LNCaP clone FGC (cell line): ENCODE measurements around the gene FBXO10.

Experiments used
- DNase-seq: peaks from one replicate; pipeline ENCODE4 v3.0.0-alpha.2; 2011; ENCODE audit warnings: low read depth
- H3K4me3 ChIP-seq: 2 replicates; pipeline ENCODE4 v1.5.1; 2011; ENCODE audit warnings: mild to moderate bottlenecking, low read depth, low read length, control low read depth
- TF ChIP-seq, protein P1 (sequence below): IDR thresholded peaks from 2 replicates; pipeline ENCODE4 v1.5.1; 2012; ENCODE audit warnings: mild to moderate bottlenecking; ENCODE audit not compliant: control insufficient read depth, insufficient read depth; ENCODE audit errors: extremely low read depth

Gene FBXO10

DNA sequence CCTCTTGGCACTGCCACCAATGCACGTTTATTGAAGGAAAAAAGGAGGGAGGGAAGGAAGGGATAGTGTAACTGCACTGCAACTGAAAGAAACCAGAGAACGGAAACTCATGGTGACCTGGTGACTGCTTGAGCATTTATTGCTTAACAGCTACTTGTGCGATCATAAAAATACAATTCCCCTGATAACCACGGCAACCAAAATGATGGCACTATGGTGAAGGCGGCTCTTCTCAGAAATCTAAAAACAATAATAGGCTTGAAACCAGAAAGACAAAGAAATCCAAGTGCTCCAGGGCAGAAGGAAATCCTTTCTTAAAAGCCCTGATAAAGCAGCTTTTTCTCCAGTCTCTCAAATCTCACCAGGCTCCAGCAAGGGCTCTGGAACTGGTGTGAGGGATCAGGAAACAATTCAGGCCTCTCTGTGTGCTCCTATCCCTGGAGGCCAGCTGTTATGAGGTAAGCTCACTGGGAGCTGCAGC lies 1.9 kb downstream of the FBXO10 start:
- DNase-seq = no peak
- no peak overlapping the region for H3K4me3 ChIP-seq
- TF ChIP-seq, protein P1, sequence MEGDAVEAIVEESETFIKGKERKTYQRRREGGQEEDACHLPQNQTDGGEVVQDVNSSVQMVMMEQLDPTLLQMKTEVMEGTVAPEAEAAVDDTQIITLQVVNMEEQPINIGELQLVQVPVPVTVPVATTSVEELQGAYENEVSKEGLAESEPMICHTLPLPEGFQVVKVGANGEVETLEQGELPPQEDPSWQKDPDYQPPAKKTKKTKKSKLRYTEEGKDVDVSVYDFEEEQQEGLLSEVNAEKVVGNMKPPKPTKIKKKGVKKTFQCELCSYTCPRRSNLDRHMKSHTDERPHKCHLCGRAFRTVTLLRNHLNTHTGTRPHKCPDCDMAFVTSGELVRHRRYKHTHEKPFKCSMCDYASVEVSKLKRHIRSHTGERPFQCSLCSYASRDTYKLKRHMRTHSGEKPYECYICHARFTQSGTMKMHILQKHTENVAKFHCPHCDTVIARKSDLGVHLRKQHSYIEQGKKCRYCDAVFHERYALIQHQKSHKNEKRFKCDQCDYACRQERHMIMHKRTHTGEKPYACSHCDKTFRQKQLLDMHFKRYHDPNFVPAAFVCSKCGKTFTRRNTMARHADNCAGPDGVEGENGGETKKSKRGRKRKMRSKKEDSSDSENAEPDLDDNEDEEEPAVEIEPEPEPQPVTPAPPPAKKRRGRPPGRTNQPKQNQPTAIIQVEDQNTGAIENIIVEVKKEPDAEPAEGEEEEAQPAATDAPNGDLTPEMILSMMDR = no peak

DNA sequence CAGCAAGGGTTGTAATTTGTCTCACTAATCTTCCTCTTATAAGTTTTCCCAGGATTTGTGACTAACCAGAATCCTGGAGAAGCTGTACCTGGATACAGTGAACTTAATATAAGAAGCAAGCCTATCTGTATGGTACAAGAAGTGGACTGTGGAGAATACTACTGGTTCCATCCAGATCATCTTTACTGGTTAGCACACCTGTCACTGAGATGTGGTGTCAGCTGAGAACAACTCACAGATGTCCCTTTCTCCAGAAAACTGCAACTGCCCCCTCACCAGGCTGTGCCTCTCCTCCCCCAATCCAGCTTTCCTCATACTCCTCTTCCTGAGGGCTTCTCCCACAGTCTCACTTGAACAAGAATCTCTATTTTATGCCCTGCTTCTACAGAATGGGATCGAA lies 4.9 kb downstream of the FBXO10 start:
- no peak for DNase-seq
- TF ChIP-seq, protein P1 = no peak
- no peak overlapping the region for H3K4me3 ChIP-seq

DNA sequence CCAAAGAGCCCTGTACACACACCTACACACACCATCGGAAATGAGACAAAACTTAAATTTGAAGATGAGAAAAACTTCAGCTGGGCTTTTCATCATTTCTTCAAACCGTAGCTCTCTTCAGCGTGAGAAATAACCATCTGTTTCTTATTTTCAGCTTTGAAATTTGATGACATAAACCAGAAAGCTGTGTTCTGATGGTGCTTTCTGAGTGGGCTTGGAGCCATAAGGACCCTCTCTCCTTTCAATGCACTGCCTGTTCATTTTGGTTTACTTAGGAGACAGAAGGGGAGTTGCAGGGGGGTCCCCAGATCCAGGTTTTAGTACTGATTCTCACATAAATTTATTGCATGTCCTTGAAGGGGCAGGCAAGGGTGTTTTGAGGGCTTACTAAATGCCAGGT lies 9.5 kb downstream of the FBXO10 start:
- H3K4me3 ChIP-seq = no peak overlapping the region
- TF ChIP-seq, protein P1 = no peak
- no peak for DNase-seq

DNA sequence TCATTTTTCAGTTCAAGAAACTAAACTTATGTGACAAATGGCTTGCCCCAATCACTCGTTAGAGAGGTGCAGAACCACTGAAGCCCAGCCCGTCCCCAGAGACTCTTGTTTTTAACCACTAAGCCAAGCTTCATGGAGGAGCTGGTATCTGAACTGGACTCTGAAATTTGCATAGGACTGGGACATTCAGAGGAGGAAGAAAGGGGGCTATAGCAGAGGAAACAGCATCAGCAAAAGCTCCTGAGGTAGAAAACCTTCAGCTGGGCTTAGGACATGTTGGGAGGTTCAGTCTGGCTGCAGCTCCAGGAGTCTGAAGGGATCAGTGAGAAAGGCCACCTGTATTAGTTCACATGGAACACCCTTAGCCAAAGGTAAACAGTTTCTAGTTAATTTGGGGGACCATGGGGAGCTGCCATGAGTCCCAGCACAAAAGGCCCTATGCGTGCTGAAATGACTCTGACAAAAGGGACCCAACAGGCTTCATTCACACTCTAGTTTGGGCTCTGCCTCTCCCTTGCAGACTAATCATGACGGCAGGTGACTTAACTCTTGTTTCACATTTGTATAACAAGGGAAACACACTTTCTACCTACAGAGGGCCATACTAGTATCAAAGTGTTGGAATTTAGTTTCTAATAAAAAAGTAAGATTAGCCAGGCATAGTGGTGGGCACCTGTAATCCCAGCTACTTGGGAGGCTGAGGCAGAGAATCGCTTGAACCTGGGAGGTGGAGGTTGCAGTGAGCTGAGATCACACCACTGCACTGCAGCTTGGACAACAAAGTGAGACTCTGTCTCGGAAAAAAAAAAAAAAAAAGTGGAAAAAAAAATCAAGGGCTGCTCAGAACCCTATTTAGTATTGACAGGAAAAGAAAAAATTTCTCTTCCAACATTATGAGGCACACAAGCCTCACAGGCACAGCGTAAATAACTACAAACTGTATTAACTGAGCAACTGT lies 10.2 kb downstream of the FBXO10 start:
- TF ChIP-seq, protein P1 = no peak
- no peak overlapping the region for H3K4me3 ChIP-seq
- DNase-seq = no peak

DNA sequence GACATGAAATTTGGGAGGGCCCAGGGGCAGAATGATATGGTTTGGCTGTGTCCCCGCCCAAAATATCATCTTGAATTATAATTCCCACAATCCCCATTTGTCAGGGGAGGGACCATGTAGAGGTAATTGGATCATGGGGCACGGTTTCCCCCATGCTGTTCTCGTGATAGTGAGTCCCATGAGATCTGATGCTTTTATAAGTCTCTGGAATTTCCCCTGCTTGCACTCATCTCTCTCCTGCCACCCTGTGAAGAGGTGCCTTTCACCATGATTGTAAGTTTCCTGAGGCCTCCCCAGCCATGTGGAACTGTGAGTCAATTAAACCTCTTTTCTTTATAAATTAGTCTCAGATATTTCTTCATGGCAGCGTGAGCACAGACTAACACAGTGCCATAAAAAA lies 11.3 kb downstream of the FBXO10 start:
- no peak for DNase-seq
- TF ChIP-seq, protein P1 = no peak
- no peak overlapping the region for H3K4me3 ChIP-seq

DNA sequence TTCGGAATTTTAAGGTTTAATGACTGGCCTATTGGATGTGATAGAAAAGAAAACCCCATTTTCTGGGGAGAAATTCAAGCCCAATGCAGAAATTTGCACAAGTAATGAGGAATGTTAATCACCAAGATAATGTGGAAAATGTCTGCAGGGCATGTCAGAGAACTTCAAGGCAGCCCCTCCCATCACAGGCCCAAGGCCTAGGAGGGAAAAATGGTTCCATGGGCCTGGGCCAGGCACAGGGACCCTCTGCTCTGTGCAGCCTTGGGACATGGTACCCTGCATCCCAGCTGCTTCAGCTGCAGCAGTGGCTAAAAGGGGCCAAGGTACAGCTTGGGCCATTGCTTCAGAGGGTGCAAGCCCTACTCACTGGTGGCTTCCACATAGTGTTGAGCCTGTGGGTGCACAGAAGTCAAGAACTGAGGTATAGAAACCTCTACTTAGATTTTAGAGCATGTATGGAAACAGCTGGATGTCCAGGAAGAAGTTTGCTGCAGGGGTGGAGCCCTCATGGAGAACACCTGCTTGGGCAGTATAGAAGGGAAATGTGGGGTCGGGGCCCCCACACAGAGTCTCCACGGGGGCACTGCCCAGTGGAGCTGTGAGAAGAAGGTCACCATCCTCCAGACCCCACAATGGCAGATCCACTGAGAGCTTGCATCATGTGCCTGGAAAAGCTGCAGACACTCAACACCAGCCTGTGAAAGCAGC lies 12.2 kb downstream of the FBXO10 start:
- no peak for DNase-seq
- H3K4me3 ChIP-seq = no peak overlapping the region
- TF ChIP-seq, protein P1 = no peak
